HepG2 (cell line): ENCODE measurements around the gene RNF135. TPM values are rescaled to one million over a fixed set of nuclear protein-coding genes. Genes with fewer than 3 reads are reported as not detected.

Source experiments
- ATAC-seq: fragments of 200-7000 bp; cut with Tn5 transposase; 3 replicates; pipeline ENCODE4 v1.9.1; 2020; ENCODE audit warnings: mild to moderate bottlenecking, moderate library complexity
- BruUV-seq: library from RNA; stranded (reverse); fragments of 400-500 nt; replicated peaks from 2 replicates; lab custom pipeline; 2021; lab: Mats Ljungman, UMichigan
- CTCF ChIA-PET: fragments of 300-600 bp; formaldehyde crosslinking; extraction: SDS; loops from one replicate; lab custom pipeline; 2021; ENCODE audit warnings: low total read pairs, inconsistent platforms, low intra/inter-chr PET ratio; lab: Yijun Ruan, JAX
- POLR2A ChIA-PET: fragments of 350-600 bp; sonication (Branson Sonifier 250); formaldehyde crosslinking; loops from one replicate; lab custom pipeline; 2020; ENCODE audit warnings: antibody characterized with exemption, inconsistent platforms; lab: Yijun Ruan, JAX
- DNase-seq: peaks from one replicate; pipeline ENCODE4 v3.0.0-alpha.2; 2015; ENCODE audit warnings: low spot score
- FAIRE-seq: peaks from 3 replicates; lab custom pipeline; 2011; peaks lifted over from hg19 to GRCh38; lab: Jason Lieb, UNC
- H2AFZ ChIP-seq: one replicate; pipeline ENCODE4 v1.6.1; 2011; ENCODE audit warnings: low read length, inconsistent platforms
- H3K27ac ChIP-seq: fragments of 300-600 bp; 3 replicates; pipeline ENCODE4 v1.8.0; 2011; ENCODE audit warnings: mixed run types, mild to moderate bottlenecking, mixed read lengths, low read length, inconsistent platforms; ENCODE audit not compliant: insufficient read depth; ENCODE audit errors: extremely low read length
- H3K27me3 ChIP-seq, 2 experiments: fragments of 200-600 bp in 1 of 2; 2 replicates in 1 of 2; 3 replicates in 1 of 2; pipeline versions ENCODE4 v1.6.0 to v1.8.0; 2011; ENCODE audit warnings: low read length in 2 of 2, mild to moderate bottlenecking in 2 of 2, moderate library complexity in 2 of 2, inconsistent platforms in 1 of 2; ENCODE audit not compliant: insufficient read depth in 2 of 2, control insufficient read depth in 1 of 2
- H3K36me3 ChIP-seq, 2 experiments: fragments of 200-600 bp in 1 of 2; replicated peaks in 1 of 2; 2 replicates in 1 of 2; 3 replicates in 1 of 2; pipeline versions ENCODE4 v1.5.1 to v1.8.0; 2011; ENCODE audit warnings: low read length in 2 of 2, inconsistent platforms in 1 of 2; ENCODE audit not compliant: insufficient read depth in 2 of 2, control insufficient read depth in 1 of 2
- H3K4me1 ChIP-seq: 2 replicates; pipeline ENCODE4 v1.5.1; 2012; ENCODE audit warnings: low read length, inconsistent platforms; ENCODE audit not compliant: insufficient read depth
- H3K4me2 ChIP-seq: 2 replicates; pipeline ENCODE4 v1.6.0; 2011; ENCODE audit warnings: low read depth, low read length, inconsistent platforms
- H3K4me3 ChIP-seq, 3 experiments: fragments of 200-600 bp in 1 of 3; sonication (generic), shearing (Covaris generic) in 1 of 3; replicated peaks in 1 of 3; 2 replicates each; pipeline ENCODE4 v1.5.1; 2011 to 2016; ENCODE audit warnings: low read length in 3 of 3, inconsistent platforms in 2 of 3, low read depth in 2 of 3, mild to moderate bottlenecking in 2 of 3, control low read depth in 1 of 3, mixed read lengths in 1 of 3; ENCODE audit not compliant: insufficient read depth in 1 of 3
- H3K79me2 ChIP-seq: one replicate; pipeline ENCODE4 v1.6.1; 2011; ENCODE audit warnings: low read length, inconsistent platforms; ENCODE audit not compliant: insufficient read depth
- H3K9ac ChIP-seq: 2 replicates; pipeline ENCODE4 v1.6.0; 2011; ENCODE audit warnings: mild to moderate bottlenecking, low read depth, low read length, inconsistent platforms; ENCODE audit not compliant: insufficient read depth
- H3K9me3 ChIP-seq: 2 replicates; pipeline ENCODE4 v1.5.1; 2012; ENCODE audit warnings: mild to moderate bottlenecking, low read length
- H4K20me1 ChIP-seq: 2 replicates; pipeline ENCODE4 v1.6.0; 2011; ENCODE audit warnings: inconsistent platforms, mild to moderate bottlenecking, low read length, moderate library complexity; ENCODE audit not compliant: insufficient read depth
- CEBPB ChIP-seq: IDR thresholded peaks from 2 replicates; pipeline ENCODE4 v1.6.1; 2011; ENCODE audit warnings: low read depth, low read length, improper control_type of control experiment, borderline replicate concordance
- NR0B2 ChIP-seq: sonication (generic); formaldehyde crosslinking; IDR thresholded peaks from 2 replicates; pipeline ENCODE4 v1.4.0; 2020; ENCODE audit warnings: mild to moderate bottlenecking, missing genetic modification reagents
- RFX1 ChIP-seq: fragments of 450-650 bp; IDR thresholded peaks from 2 replicates; pipeline ENCODE4 v1.6.1; 2017
- SMARCE1 ChIP-seq: fragments of 450-650 bp; IDR thresholded peaks from 2 replicates; pipeline ENCODE4 v1.6.1; 2017; ENCODE audit warnings: borderline replicate concordance
- SNAPC4 ChIP-seq: sonication (generic); formaldehyde crosslinking; IDR thresholded peaks from 2 replicates; pipeline ENCODE4 v1.4.0; 2020; ENCODE audit warnings: mild to moderate bottlenecking, missing genetic modification reagents
- XBP1 ChIP-seq: sonication (generic); formaldehyde crosslinking; IDR thresholded peaks from 2 replicates; pipeline ENCODE4 v1.5.0; 2020; ENCODE audit warnings: missing genetic modification reagents
- ZFP90 ChIP-seq: sonication (generic); formaldehyde crosslinking; IDR thresholded peaks from 2 replicates; pipeline ENCODE4 v1.8.0; 2022; ENCODE audit warnings: missing genetic modification reagents, mild to moderate bottlenecking, inconsistent platforms, borderline replicate concordance
- ZNF136 ChIP-seq: sonication (generic); formaldehyde crosslinking; IDR thresholded peaks from 2 replicates; pipeline ENCODE4 v1.8.1; 2022; ENCODE audit warnings: low read depth, mild to moderate bottlenecking, moderate library complexity, missing genetic modification reagents
- ZNF224 ChIP-seq: sonication (generic); formaldehyde crosslinking; IDR thresholded peaks from 2 replicates; pipeline ENCODE4 v1.5.0; 2020; ENCODE audit warnings: mild to moderate bottlenecking, missing genetic modification reagents
- ZNF256 ChIP-seq: sonication (generic); formaldehyde crosslinking; conservative IDR thresholded peaks from 2 replicates; pipeline ENCODE4 v1.4.0; 2020; ENCODE audit warnings: missing genetic modification reagents
- ZNF414 ChIP-seq: sonication (generic); formaldehyde crosslinking; IDR thresholded peaks from 2 replicates; pipeline ENCODE4 v1.5.0; 2020; ENCODE audit warnings: missing genetic modification reagents
- ZNF552 ChIP-seq: sonication (generic); formaldehyde crosslinking; IDR thresholded peaks from 2 replicates; pipeline ENCODE4 v1.9.0; 2022; ENCODE audit warnings: missing genetic modification reagents, mild to moderate bottlenecking, borderline replicate concordance
- ZNF703 ChIP-seq: sonication (generic); formaldehyde crosslinking; IDR thresholded peaks from 2 replicates; pipeline ENCODE4 v1.5.1; 2020; ENCODE audit warnings: missing genetic modification reagents, mild to moderate bottlenecking, moderate library complexity, borderline replicate concordance
- ZZZ3 ChIP-seq: sonication (generic); formaldehyde crosslinking; IDR thresholded peaks from 2 replicates; pipeline ENCODE4 v1.4.0; 2020; ENCODE audit warnings: missing genetic modification reagents, mild to moderate bottlenecking, borderline replicate concordance
- in situ Hi-C: cut with HindIII; loops from 2 replicates; pipeline ENCODE4 v1.10.0; 2017; ENCODE audit warnings: low pct_unique_long_range_greater_than_20kb; ENCODE audit not compliant: extremely low pct_ligation_motif_present
- intact Hi-C: fragments of 100-400 bp; cut with micrococcal nuclease; formaldehyde crosslinking; loops from one replicate; pipeline ENCODE4 v1.10.0; 2022; ENCODE audit not compliant: unreplicated experiment
- polyA plus RNA-seq, 8 experiments: library from polyadenylated mRNA; depleted of rRNA in 3 of 8; stranded (reverse) in 7 of 8; unstranded in 1 of 8; fragments of >200 nt; fragmentation: Illumina TruSeq in 4 of 8; extraction: Trizol in 4 of 8; gene quantifications; 2 replicates each; pipeline versions ENCODE4 v1.2.1 to v1.2.3, GENCODE V29; 2011 to 2016; ENCODE audit warnings: low read depth in 4 of 8, missing spikeins in 1 of 8, mixed read lengths in 1 of 8; ENCODE audit not compliant: insufficient read depth in 1 of 8
- total RNA-seq, 5 experiments: library from RNA; depleted of rRNA; stranded (reverse); fragments of >200 nt; fragmentation: Illumina TruSeq; extraction: Trizol; gene quantifications; 2 replicates each; pipeline ENCODE4 v1.2.3, GENCODE V29; 2016; ENCODE audit warnings: low read depth in 1 of 5

Gene RNF135
- total and polyA plus RNA-seq, 2 of the 13 experiments (the other 11 are each of a cell fraction or from before 2014, with no cell fraction given) = not detected

- TF ChIP-seq SNAPC4 (no peak), SMARCE1 (no peak), ZZZ3 (CRISPR knock-in tag) (no peak), ZNF552 (CRISPR knock-in tag) (no peak), ZNF414 (no peak), ZFP90 (no peak)
- TF ChIP-seq, all 625 proteins: peak for 0
Observed at GRCh38 chr17:31048142-31048541, 77.3 kb downstream of the RNF135 start (continued).

GRCh38 chr17:31048780-31049179 lies 77.9 kb downstream of the RNF135 start:
- H3K4me2 ChIP-seq = no peak overlapping the region
- no peaks in the 10 kb centered on the region for H3K9me3 ChIP-seq
- no TSS peak for BruUV-seq
- POLR2A ChIA-PET = no interaction called here
- no peak overlapping the region for H3K9ac ChIP-seq
- no peaks in the 10 kb centered on the region for H4K20me1 ChIP-seq
- CTCF ChIA-PET = no interaction called here
- FAIRE-seq (no peak), DNase-seq (no peak), ATAC-seq (no peak)
- H3K27me3 ChIP-seq = no peaks in the 10 kb centered on the region; a peak in 2 of 5 replicates
- no peak overlapping the region for H3K4me3 ChIP-seq
- H3K79me2 ChIP-seq = no peaks in the 10 kb centered on the region
- TF ChIP-seq XBP1 (CRISPR knock-in tag) (no peak), ZNF256 (CRISPR knock-in tag) (no peak), ZNF224 (CRISPR knock-in tag) (no peak), ZNF136 (CRISPR knock-in tag) (no peak), CEBPB (peak; percentile 22; the same call in 1 of the 2 replicates), RFX1 (no peak), NR0B2 (CRISPR knock-in tag) (no peak), ZNF703 (CRISPR knock-in tag) (no peak)
- intact Hi-C loops = no loop called here
- no peak overlapping the region for H2AFZ ChIP-seq
- peaks cover 17% of the 10 kb centered on the region for H3K4me1 ChIP-seq
- H3K27ac ChIP-seq = no peak overlapping the region
- in situ Hi-C loops = no loop called here
- no peaks in the 10 kb centered on the region for H3K36me3 ChIP-seq
